Colonic mucosa (tissue), 4 donors: ENCODE measurements around the gene STOML1. TPM values are rescaled to one million over a fixed set of nuclear protein-coding genes. Genes with fewer than 3 reads are reported as not detected.
"Not testable (repeated sequence)": the region's sequence is repeated elsewhere in the genome, so short reads cannot be mapped to it uniquely, and the experiment has no call there.

Experiments
- DNase-seq: peaks from one replicate; pipeline ENCODE4 v3.0.0-alpha.2; 2020
- H3K27ac ChIP-seq: fragments of 200-600 bp; one replicate; pipeline ENCODE4 v1.8.0; 2021
- H3K27me3 ChIP-seq: fragments of 200-600 bp; one replicate; pipeline ENCODE4 v1.8.0; 2021
- H3K36me3 ChIP-seq: fragments of 200-600 bp; one replicate; pipeline ENCODE4 v1.8.0; 2021
- H3K4me1 ChIP-seq: fragments of 200-600 bp; one replicate; pipeline ENCODE4 v1.8.0; 2021; ENCODE audit warnings: mild to moderate bottlenecking
- H3K4me3 ChIP-seq: fragments of 200-600 bp; one replicate; pipeline ENCODE4 v1.8.0; 2021
- H3K9ac ChIP-seq, 2 donors: one replicate each; pipeline ENCODE4 v1.7.0; 2013; ENCODE audit warnings: control low read depth in 2 of 2, low read depth in 2 of 2, low read length in 2 of 2
- H3K9me3 ChIP-seq: fragments of 200-600 bp; one replicate; pipeline ENCODE4 v1.8.0; 2021
- CTCF ChIP-seq: fragments of 200-600 bp; IDR thresholded peaks from one replicate; pipeline ENCODE4 v1.8.0; 2022; ENCODE audit warnings: antibody characterized with exemption, mild to moderate bottlenecking
- intact Hi-C: fragments of 100-400 bp; cut with DNase I; formaldehyde crosslinking; loops from one replicate; pipeline ENCODE4 v1.14.1; 2022
- total RNA-seq, 2 donors: library from RNA; stranded (reverse); fragmentation: NEBNext Ultra II Directional in 1 of 2; extraction: Animal tissue kit (Norgen Biotek cat#: 25700) in 1 of 2; gene quantifications; one replicate each; pipeline ENCODE4 v1.2.1, GENCODE V29; 2021
- donor health status: healthy.
- donor health status: DM: no; HTN: no; CAD: no.
- donor health status: DM: no; HTN: no; CAD: no.

The STOML1 gene
- total RNA-seq, 2 donors from 2014 or later = 9.1 to 14.3 TPM

- no peak for TF ChIP-seq CTCF
- H3K4me3 ChIP-seq = no peak overlapping the region
- peak overlapping the region in 1 of 2 donors; percentile 38 for H3K9ac ChIP-seq
- intact Hi-C loops = no loop called here
- H3K9me3 ChIP-seq = no peaks in the 10 kb centered on the region
- peaks cover 17% of the 10 kb centered on the region for H3K4me1 ChIP-seq
- no peaks in the 10 kb centered on the region for H3K27me3 ChIP-seq
- peak overlapping the region; percentile 68 for H3K27ac ChIP-seq
- H3K36me3 ChIP-seq = no peaks in the 10 kb centered on the region
- DNase-seq = no peak
These were observed 10.3 kb downstream of the STOML1 start for GRCh38 chr15:73981761-73982221.

GRCh38 chr15:73979636-73980035, 12.5 kb downstream of the STOML1 start:
- H3K9me3 ChIP-seq = no peaks in the 10 kb centered on the region
- H3K9ac ChIP-seq = no peak overlapping the region
- no peak for DNase-seq
- H3K4me3 ChIP-seq = no peak overlapping the region
- no peaks in the 10 kb centered on the region for H3K36me3 ChIP-seq
- peaks cover 17% of the 10 kb centered on the region for H3K4me1 ChIP-seq
- H3K27me3 ChIP-seq = no peaks in the 10 kb centered on the region
- TF ChIP-seq CTCF = no peak
- H3K27ac ChIP-seq = no peak overlapping the region
- intact Hi-C loops = no loop called here

GRCh38 chr15:73978896-73979295, 13.2 kb downstream of the STOML1 start:
- Histone ChIP-seq H3K9me3 (no peaks in the 10 kb centered on the region), H3K4me3 (no peak overlapping the region), H3K36me3 (no peaks in the 10 kb centered on the region), H3K4me1 (peaks cover 17% of the 10 kb centered on the region), H3K9ac (no peak overlapping the region), H3K27ac (no peak overlapping the region), H3K27me3 (no peaks in the 10 kb centered on the region)
- intact Hi-C loops = no loop called here
- no peak for DNase-seq
- no peak for TF ChIP-seq CTCF

- intact Hi-C loops, H3K4me1 ChIP-seq, H3K36me3 ChIP-seq, H3K4me3 ChIP-seq, DNase-seq, H3K27ac ChIP-seq, H3K27me3 ChIP-seq, H3K9me3 ChIP-seq: not testable (repeated sequence)
- H3K9ac ChIP-seq = peak overlapping the region in 1 of 2 donors; percentile 9
These were observed 16.5 kb downstream of the STOML1 start for GRCh38 chr15:73975440-73976125.

- not testable (repeated sequence) for H3K9me3 ChIP-seq, H3K36me3 ChIP-seq, H3K4me3 ChIP-seq, DNase-seq, H3K27me3 ChIP-seq, H3K27ac ChIP-seq, H3K4me1 ChIP-seq
- peak overlapping the region in 1 of 2 donors; percentile 1 for H3K9ac ChIP-seq
- intact Hi-C loops = loop anchor here (2.0 kb wide), 1 partner anchor 63 kb away; no protein-coding TSS in a partner anchor
These were observed 18.4 kb downstream of the STOML1 start for GRCh38 chr15:73973683-73974200.

GRCh38 chr15:73972984-73973682, 19.0 kb downstream of the STOML1 start:
- intact Hi-C loops = loop anchor here (2.0 kb wide), 1 partner anchor 64 kb away; no protein-coding TSS in a partner anchor
- H3K36me3 ChIP-seq = no peaks in the 10 kb centered on the region
- no peak overlapping the region for H3K4me3 ChIP-seq
- no peaks in the 10 kb centered on the region for H3K27me3 ChIP-seq
- peak; percentile 89 for DNase-seq
- H3K9ac ChIP-seq = peak overlapping the region in 1 of 2 donors; percentile 39
- no peaks in the 10 kb centered on the region for H3K9me3 ChIP-seq
- peak; percentile 79 for TF ChIP-seq CTCF
- H3K4me1 ChIP-seq = no peaks in the 10 kb centered on the region
- no peak overlapping the region for H3K27ac ChIP-seq
